H1 (cell line): ENCODE measurements around the gene BATF2.

Experiments
- ATF2 ChIP-seq: IDR thresholded peaks from 2 replicates; pipeline ENCODE4 v1.6.1; 2012; ENCODE audit warnings: low read length, inconsistent platforms
- CTCF ChIP-seq, 3 experiments: IDR thresholded peaks; 1 replicate in 2 of 3; 2 replicates in 1 of 3; pipeline versions ENCODE4 v1.5.1 to v1.6.1; 2011; ENCODE audit warnings: low read length in 3 of 3, mild to moderate bottlenecking in 3 of 3, inconsistent platforms in 2 of 3, low read depth in 1 of 3, moderate library complexity in 1 of 3; ENCODE audit not compliant: insufficient read depth in 1 of 3; ENCODE audit errors: control extremely low read depth in 1 of 3
- EZH2 ChIP-seq: fragments of 200-600 bp; sonication (generic); IDR thresholded peaks from 2 replicates; pipeline ENCODE4 v1.7.1; 2012; ENCODE audit warnings: low read depth, mild to moderate bottlenecking, moderate library complexity, low read length, inconsistent platforms; ENCODE audit not compliant: severe bottlenecking
- MAFK ChIP-seq: IDR thresholded peaks from 2 replicates; pipeline ENCODE4 v1.6.1; 2012; ENCODE audit warnings: low read depth, mild to moderate bottlenecking, improper control_type of control experiment, low read length
- USF2 ChIP-seq: IDR thresholded peaks from 2 replicates; pipeline ENCODE4 v1.6.1; 2011; ENCODE audit warnings: low read length, improper control_type of control experiment

GRCh38 chr11:65013130-65013887, 16.5 kb upstream of the BATF2 start:
- TF ChIP-seq MAFK (no peak), ATF2 (0 out of 2 replicates have a peak, but pooled peaks have one; percentile 19), CTCF (IDR thresholded peaks at IDR 0.05; ENCODE audit: control extremely low read depth in 1 of 3, insufficient read depth in 1 of 3, low read depth in 1 of 3, low read length in 3 of 3) (peak; percentile 61 to 94 (median 78)), USF2 (no peak), EZH2 (no peak)
